Stimulated activated CD8-positive, alpha-beta memory T cell treated with anti-CD3 and anti-CD28 coated beads, Interleukin-4, amount 100 ng/mL, for 1 hour (primary cell): ENCODE results near the gene SOX5.
"Not testable (repeated sequence)": the region's sequence is repeated elsewhere in the genome, so short reads cannot be mapped to it uniquely, and the experiment has no call there.

Source experiments
- DNase-seq, 2 donors: peaks; one replicate each; pipeline ENCODE4 v3.0.0-alpha.2; 2020; ENCODE audit warnings: low read depth in 2 of 2, low spot score in 1 of 2

SOX5 gene

GRCh38 chr12:23503544-23503943 lies 445.9 kb downstream of the SOX5 start:
- no peak for DNase-seq

GRCh38 chr12:23502259-23502658 lies 447.2 kb downstream of the SOX5 start:
- no peak for DNase-seq

- DNase-seq, result no peak
Measured at GRCh38 chr12:23495472-23495871, 454.0 kb downstream of the SOX5 start.

GRCh38 chr12:23493672-23494071 lies 455.8 kb downstream of the SOX5 start:
- DNase-seq, result no peak

GRCh38 chr12:23491029-23491428 lies 458.4 kb downstream of the SOX5 start:
- not testable (repeated sequence) for DNase-seq

GRCh38 chr12:23488130-23488529 lies 461.3 kb downstream of the SOX5 start:
- DNase-seq, result no peak

GRCh38 chr12:23484238-23484637 lies 465.2 kb downstream of the SOX5 start:
- DNase-seq, result no peak

- DNase-seq, result no peak
Measured at GRCh38 chr12:23482571-23482970, 466.9 kb downstream of the SOX5 start.
